Measurements from ENCODE around the gene CHRM4. TPM values are rescaled to one million over a fixed set of nuclear protein-coding genes. Genes with fewer than 3 reads are reported as not detected.

Gene CHRM4
- under 1 TPM; 0.13 to 0.32 (median 0.19) TPM for polyA plus RNA-seq (ENCODE audit: insufficient read length in 4 of 4)

DNA sequence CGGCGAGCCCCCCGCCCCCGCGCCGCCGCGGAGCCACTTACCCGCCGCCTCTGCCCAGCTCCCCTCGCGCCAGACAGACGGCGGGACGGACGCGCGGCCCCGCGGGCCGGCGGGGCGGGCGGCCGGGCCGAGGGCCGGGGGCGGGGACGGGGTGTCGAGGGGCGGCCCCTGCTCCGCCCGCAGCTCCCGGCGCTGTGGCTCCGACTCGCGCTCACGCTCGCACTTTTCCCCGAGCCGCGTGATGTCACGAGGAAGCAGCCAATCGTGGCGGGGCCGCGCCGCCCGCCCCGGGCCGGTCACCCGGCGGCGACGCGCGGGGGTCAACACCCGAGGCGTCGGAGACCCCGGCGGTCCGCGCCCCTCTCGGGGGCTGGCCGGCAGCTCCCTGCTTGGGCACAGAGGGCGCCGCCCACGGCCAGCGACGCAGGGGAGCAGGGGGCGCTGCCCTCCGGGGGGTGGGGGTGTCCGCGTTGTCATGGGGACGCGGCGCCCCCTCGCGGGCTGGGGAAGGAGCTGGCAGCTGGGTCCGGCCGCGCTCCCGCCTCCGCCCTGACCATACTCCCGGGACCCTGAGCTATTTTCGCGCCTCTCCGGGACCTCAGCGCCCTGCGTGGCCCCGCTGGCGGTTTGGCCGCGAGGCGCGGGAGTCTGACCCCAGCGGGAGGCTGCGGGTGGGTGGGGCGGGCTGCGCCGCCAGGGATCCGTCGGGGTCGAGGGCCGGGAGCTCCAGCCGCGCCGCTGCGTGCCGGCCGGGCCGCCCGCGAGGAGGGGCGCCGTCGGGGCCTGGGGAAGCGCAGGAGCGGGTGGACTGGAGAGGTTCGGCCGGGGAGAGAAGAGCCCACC, at the start of gene CHRM4:
TSS of gene CHRM4 (minus strand) at position 199 of the 843 bp plus-strand sequence. CDS start 5,219 bp downstream, outside the sequence.
- DNase-seq (ENCODE audit: low read depth in 4 of 4, low spot score in 2 of 4) = no peak

DNA sequence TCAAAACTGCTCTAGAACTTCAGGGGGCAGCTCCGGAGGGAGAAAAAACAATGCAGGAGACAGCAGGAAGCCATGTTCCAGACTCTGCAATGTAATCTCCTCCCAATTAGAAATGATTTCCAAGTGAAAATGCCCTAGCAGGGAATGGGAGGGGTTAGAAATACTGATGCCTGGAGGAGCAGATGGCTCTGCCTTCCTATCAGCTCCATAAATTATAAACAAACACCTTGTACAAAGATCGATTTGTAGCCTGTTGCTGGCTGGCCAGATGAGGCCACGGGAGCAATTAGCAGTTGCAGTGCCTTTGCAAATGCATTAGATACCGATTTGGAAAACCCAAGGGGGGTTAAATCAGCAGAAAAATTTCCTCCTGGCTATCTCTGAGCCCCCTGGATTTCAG, 46.6 kb upstream of the CHRM4 start:
- DNase-seq (ENCODE audit: low read depth in 4 of 4, low spot score in 2 of 4) = no peak

GRCh38 chr11:46437122-46437689, 45.6 kb upstream of the CHRM4 start:
- DNase-seq (ENCODE audit: low read depth in 4 of 4, low spot score in 2 of 4) = no peak

DNA sequence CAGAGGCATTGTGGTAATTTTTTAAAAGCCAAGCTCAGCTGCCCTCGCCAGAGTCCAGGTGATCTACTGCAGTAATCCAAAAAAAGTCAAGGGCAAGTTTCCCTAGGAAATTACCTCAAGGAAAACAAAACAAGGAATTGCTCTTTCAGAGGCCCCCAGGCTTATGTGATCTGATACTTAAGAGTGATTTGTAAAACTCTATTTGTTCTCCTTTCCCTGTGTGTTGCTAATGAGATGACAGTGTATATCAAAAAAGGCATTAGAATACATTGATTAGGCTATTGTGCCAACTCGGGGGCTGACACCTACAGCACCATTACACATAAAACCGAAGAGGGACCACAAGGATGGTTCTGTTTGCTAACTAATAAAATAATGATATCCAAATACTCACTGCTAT, 44.5 kb upstream of the CHRM4 start:
- DNase-seq (ENCODE audit: low read depth in 4 of 4, low spot score in 2 of 4) = no peak

GRCh38 chr11:46435679-46436078, 44.1 kb upstream of the CHRM4 start:
- DNase-seq (ENCODE audit: low read depth in 4 of 4, low spot score in 2 of 4) = no peak

DNA sequence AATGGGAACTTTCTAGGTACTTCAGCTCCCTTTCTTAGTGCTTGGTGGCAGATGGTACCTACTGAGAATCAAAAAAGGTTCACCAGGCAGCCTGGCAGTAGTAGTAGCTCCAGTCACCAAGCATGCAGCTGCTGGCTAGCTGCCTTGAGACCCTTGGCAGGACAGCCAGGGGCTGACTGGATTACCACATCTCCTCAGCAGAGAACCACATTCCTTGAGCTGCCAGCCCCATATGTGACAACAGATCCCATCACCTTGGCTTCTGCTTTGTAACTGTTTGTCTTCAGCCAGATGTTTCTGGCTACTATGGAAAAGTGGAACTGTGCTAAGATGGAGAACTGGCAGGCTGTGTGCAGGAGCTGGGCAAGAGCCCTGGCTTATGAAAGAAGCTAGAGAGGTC, 39.6 kb upstream of the CHRM4 start:
- DNase-seq (ENCODE audit: low read depth in 4 of 4, low spot score in 2 of 4) = no peak

- no peak for DNase-seq (ENCODE audit: low read depth in 4 of 4, low spot score in 2 of 4)
Measured at GRCh38 chr11:46429717-46430116, 38.1 kb upstream of the CHRM4 start.

DNA sequence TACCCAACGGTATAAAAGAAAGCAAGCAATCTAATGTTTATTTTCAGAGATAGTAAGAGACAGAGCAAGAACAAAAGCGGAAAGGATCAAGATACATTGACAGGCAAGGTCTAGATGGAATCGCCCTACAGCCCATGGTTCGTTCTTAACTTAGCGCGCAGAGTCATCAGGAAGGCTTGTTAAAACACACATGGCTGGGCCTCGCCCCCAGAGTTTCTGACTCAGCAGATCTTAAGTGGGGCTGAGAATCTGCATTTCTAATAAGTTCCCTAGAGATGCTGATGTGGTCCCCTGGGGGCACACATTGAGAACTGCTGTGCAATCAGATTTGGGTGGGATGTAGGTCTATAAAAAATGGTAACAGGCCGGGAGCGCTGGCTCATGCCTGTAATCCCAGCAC, 35.8 kb upstream of the CHRM4 start:
- no peak for DNase-seq (ENCODE audit: low read depth in 4 of 4, low spot score in 2 of 4)

DNA sequence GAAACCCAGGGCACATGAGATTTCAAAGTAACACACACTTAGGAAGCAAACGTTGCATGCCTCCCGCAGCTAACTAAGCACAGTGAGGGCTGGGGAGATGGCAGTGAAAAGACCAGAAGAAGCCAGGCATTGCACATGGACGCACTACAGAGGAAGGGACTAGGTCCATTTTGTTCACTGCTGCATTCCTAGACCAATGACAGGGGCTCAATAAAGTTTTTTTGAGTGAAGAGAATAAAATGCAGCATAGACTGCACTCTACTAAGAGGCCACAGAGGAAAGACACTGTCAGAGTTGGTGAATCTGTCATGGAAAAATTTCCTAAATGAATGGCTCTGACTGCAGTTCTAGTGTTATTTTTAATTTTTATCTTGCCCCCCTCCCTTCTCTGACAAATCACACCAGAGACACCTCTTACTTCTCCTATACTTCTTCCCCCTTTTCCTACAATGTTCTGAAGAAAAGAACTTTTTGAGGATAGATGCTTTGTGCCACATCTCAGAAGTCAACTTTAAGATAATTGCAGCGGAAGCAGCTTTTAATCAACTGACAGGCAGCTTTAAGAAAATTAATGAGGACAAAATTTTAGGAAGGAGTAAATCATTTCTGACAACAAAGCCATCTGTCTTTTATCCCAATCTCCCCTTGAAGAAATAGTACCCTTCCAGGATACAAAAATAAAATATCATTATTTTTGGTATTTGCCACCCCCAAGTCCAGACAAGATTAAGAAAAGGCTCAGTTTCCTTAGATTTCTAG, 34.8 kb upstream of the CHRM4 start:
- DNase-seq (ENCODE audit: low read depth in 4 of 4, low spot score in 2 of 4) = no peak

DNA sequence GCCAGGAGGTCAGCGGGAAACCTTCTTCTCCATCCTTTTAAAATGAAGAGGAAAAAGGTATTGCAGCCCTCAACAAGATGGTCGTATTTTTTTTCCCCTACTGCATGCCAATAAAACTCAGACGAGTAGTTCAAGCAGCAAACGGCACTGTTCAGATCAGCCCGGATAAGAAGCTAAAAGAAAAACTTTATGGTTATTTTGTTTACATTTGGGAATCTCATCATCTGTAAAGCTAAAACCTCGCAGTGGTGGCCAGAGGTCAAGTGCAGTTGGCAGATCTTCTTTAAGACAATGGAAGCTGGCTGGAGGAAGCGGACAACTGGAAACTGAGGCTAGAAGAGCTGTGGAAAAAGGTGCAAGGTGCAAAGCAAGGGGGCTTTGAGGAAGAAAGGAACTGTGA, 31.0 kb upstream of the CHRM4 start:
- DNase-seq (ENCODE audit: low read depth in 4 of 4, low spot score in 2 of 4) = no peak

- DNase-seq (ENCODE audit: low read depth in 4 of 4, low spot score in 2 of 4) = no peak
Measured at GRCh38 chr11:46421257-46421880, 29.8 kb upstream of the CHRM4 start.

- no peak for DNase-seq (ENCODE audit: low read depth in 4 of 4, low spot score in 2 of 4)
Measured at GRCh38 chr11:46420513-46420912, 28.9 kb upstream of the CHRM4 start.

- DNase-seq (ENCODE audit: low read depth in 4 of 4, low spot score in 2 of 4) = no peak
Measured at GRCh38 chr11:46418751-46419150, 27.2 kb upstream of the CHRM4 start.

- DNase-seq (ENCODE audit: low read depth in 4 of 4, low spot score in 2 of 4) = no peak
Measured at GRCh38 chr11:46417711-46418110, 26.1 kb upstream of the CHRM4 start.

GRCh38 chr11:46414879-46415278, 23.3 kb upstream of the CHRM4 start:
- no peak for DNase-seq (ENCODE audit: low read depth in 4 of 4, low spot score in 2 of 4)

- DNase-seq (ENCODE audit: low read depth in 4 of 4, low spot score in 2 of 4) = no peak
Measured at GRCh38 chr11:46414466-46414796, 22.9 kb upstream of the CHRM4 start.

DNA sequence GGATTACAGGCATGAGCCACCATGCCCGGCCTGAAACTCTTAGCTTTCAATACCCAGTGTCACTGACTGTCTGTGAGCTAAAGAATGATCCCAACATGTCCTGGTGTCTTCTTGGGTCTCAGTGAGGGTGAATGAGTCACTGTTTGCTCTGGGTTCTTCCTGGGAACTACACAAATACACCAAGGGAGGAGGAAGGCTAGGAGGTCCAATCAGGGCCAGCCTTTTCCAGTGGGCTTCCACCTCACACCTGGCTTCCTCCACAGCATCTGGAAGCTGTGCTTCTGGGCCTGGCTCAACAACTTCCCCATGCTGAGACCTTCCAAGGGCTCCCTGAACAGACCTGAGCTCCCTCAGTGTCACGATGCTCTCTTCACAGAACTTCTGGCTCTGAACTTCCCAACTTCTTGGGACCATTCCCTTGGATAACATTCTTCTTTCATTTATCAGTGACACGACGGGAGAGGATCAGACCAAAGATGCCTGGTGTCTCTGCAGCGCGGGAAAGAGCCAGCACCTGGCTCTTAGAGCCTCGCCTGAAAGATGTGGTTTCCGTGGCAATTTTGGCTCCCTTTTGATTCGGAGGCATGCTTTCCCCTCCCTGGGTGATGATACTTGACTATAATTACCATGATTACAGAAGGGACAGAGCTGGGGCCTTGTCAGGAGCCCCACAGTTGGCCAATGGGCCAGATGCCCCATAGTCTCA, 22.3 kb upstream of the CHRM4 start:
- DNase-seq (ENCODE audit: low read depth in 4 of 4, low spot score in 2 of 4) = no peak

DNA sequence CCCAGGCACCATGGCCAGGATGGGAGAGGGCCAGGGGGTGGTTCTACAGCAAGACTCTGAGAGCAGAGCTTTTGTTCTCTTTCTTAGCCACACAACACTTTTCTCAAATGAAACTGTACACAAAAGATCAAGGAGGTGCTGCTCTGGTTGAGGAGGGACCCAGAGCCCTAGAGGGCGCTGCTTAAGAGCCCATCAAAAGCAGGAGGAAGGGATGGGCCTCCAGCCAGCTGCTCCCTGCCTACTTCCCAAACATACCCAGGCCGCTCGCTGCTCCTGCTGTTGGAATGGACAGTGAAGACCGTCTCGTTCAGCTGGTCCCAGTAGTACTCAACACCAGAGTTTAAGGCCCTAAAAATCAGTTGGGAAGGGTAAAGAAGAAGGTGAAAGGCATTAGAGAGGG, 18.4 kb upstream of the CHRM4 start:
- DNase-seq (ENCODE audit: low read depth in 4 of 4, low spot score in 2 of 4) = no peak

GRCh38 chr11:46408407-46408986, 16.9 kb upstream of the CHRM4 start:
- no peak for DNase-seq (ENCODE audit: low read depth in 4 of 4, low spot score in 2 of 4)

GRCh38 chr11:46407635-46408034, 16.1 kb upstream of the CHRM4 start:
- DNase-seq (ENCODE audit: low read depth in 4 of 4, low spot score in 2 of 4) = no peak

Data from left renal cortex interstitium (tissue), 4 donors.